Stimulated activated CD8-positive, alpha-beta memory T cell treated with anti-CD3 and anti-CD28 coated beads, Interleukin-15, amount 100 ng/mL, for 4 hours (primary cell): ENCODE data around the gene ATP6V0D1.

Experiments used
- DNase-seq, 2 donors: peaks; one replicate each; pipeline ENCODE4 v3.0.0-alpha.2; 2020; ENCODE audit warnings: low read depth in 2 of 2

The ATP6V0D1 gene

GRCh38 chr16:67463059-67463458 lies 17.9 kb downstream of the ATP6V0D1 start:
- no peak for DNase-seq

- no peak for DNase-seq
These were observed 18.7 kb downstream of the ATP6V0D1 start for GRCh38 chr16:67462279-67462655.

GRCh38 chr16:67461600-67462278 lies 19.2 kb downstream of the ATP6V0D1 start:
- DNase-seq = no peak

GRCh38 chr16:67460961-67461360 lies 20.0 kb downstream of the ATP6V0D1 start:
- no peak for DNase-seq

GRCh38 chr16:67460168-67460567 lies 20.8 kb downstream of the ATP6V0D1 start:
- no peak for DNase-seq

- DNase-seq = no peak
These were observed 21.2 kb downstream of the ATP6V0D1 start for GRCh38 chr16:67459861-67460150.

- no peak for DNase-seq
These were observed 21.7 kb downstream of the ATP6V0D1 start for GRCh38 chr16:67459066-67459860.

GRCh38 chr16:67458121-67458641 lies 22.8 kb downstream of the ATP6V0D1 start:
- no peak for DNase-seq

GRCh38 chr16:67457611-67458010 lies 23.3 kb downstream of the ATP6V0D1 start:
- no peak for DNase-seq

- DNase-seq = no peak
These were observed 24.4 kb downstream of the ATP6V0D1 start for GRCh38 chr16:67456391-67457081.

- no peak for DNase-seq
These were observed 26.1 kb downstream of the ATP6V0D1 start for GRCh38 chr16:67454852-67455251.

GRCh38 chr16:67454104-67454503 lies 26.9 kb downstream of the ATP6V0D1 start:
- no peak for DNase-seq

GRCh38 chr16:67451704-67452435 lies 29.1 kb downstream of the ATP6V0D1 start:
- no peak for DNase-seq

- no peak for DNase-seq
These were observed 29.8 kb downstream of the ATP6V0D1 start for GRCh38 chr16:67451061-67451703.

GRCh38 chr16:67449739-67450138 lies 31.2 kb downstream of the ATP6V0D1 start:
- DNase-seq = no peak

- DNase-seq = no peak
These were observed 31.6 kb downstream of the ATP6V0D1 start for GRCh38 chr16:67449336-67449735.

GRCh38 chr16:67448580-67448979 lies 32.4 kb downstream of the ATP6V0D1 start:
- no peak for DNase-seq

- DNase-seq = peak; percentile 7 to 18
These were observed 33.4 kb downstream of the ATP6V0D1 start for GRCh38 chr16:67447508-67448076.

GRCh38 chr16:67446968-67447507 lies 33.9 kb downstream of the ATP6V0D1 start:
- DNase-seq = no peak
